RWPE2 (cell line): ENCODE measurements around the gene ABCB9.

ENCODE experiments used
- ATAC-seq: fragments of 200-7000 bp; cut with Tn5 transposase; 3 replicates; pipeline ENCODE4 v1.9.1; 2021; ENCODE audit warnings: low read depth
- DNase-seq: peaks from one replicate; pipeline ENCODE4 v3.0.0-alpha.2; 2020; ENCODE audit warnings: low spot score
- H3K27ac ChIP-seq: fragments of 450-650 bp; 2 replicates; pipeline ENCODE4 v1.5.1; 2017; ENCODE audit warnings: mild to moderate bottlenecking; ENCODE audit not compliant: poor library complexity, severe bottlenecking
- H3K27me3 ChIP-seq: fragments of 250-450 bp; sonication (Bioruptor Pico); 2 replicates; pipeline ENCODE4 v1.5.1; 2021; ENCODE audit warnings: mild to moderate bottlenecking, moderate library complexity; ENCODE audit not compliant: insufficient read depth, poor library complexity, severe bottlenecking
- H3K36me3 ChIP-seq: fragments of 250-450 bp; sonication (Bioruptor Pico); 2 replicates; pipeline ENCODE4 v1.5.1; 2020; ENCODE audit warnings: low read depth, mild to moderate bottlenecking, moderate library complexity
- H3K4me1 ChIP-seq: fragments of 250-450 bp; sonication (Bioruptor Pico); 2 replicates; pipeline ENCODE4 v1.5.1; 2021; ENCODE audit warnings: mild to moderate bottlenecking, moderate library complexity; ENCODE audit not compliant: insufficient read depth, poor library complexity, severe bottlenecking
- H3K4me3 ChIP-seq: fragments of 250-450 bp; sonication (Bioruptor Pico); 2 replicates; pipeline ENCODE4 v1.5.1; 2021; ENCODE audit warnings: mild to moderate bottlenecking, moderate library complexity; ENCODE audit not compliant: severe bottlenecking
- H3K9me3 ChIP-seq: fragments of 250-450 bp; sonication (Bioruptor Pico); 2 replicates; pipeline ENCODE4 v1.5.1; 2021; ENCODE audit warnings: mild to moderate bottlenecking, moderate library complexity; ENCODE audit not compliant: severe bottlenecking
- TF ChIP-seq, protein P1 (sequence below): fragments of 450-650 bp; IDR thresholded peaks from one replicate; pipeline ENCODE4 v1.5.1; 2017; ENCODE audit warnings: mild to moderate bottlenecking, moderate library complexity; ENCODE audit not compliant: poor library complexity, severe bottlenecking

The ABCB9 gene

DNA sequence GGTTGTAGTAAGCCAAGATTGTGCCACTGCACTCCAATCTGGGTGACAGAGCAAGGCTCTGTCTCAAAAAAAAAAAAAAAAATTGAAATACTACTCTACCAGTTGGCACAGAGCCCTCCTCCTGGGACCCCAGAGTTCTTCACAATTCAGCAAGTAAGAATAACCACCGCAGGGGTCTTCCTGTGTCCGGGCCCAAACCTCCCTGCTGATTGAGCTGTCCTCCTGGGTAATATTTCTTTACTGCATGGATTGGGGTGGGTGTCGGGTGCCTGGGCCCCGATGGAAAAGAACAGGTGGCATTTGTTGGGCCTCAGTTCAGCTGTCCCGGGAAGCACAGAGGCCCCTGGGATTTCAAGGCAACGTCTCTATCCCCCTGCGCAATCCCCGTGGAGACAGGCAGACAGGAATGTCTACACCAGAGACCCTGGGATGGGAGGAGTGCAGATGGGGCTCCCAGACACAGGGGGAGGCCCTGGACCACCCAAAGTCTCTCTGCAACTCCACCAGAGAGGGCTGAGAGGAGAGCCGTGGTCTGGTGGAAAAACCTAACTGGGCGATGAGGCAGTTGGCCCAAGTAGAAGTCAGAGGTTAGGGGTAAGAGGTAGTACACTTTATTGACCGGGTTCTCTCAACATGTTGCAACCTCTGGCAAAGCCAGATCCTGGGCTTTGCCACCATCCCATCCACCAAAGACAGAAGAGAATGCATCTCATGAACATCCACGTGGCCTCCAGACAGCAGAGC lies 37.7 kb downstream of the ABCB9 start:
- Histone ChIP-seq H3K27ac (no peak overlapping the region), H3K36me3 (peaks cover 3% of the 10 kb centered on the region; the same call in 1 of the 2 replicates), H3K9me3 (no peaks in the 10 kb centered on the region), H3K27me3 (no peaks in the 10 kb centered on the region), H3K4me3 (no peak overlapping the region), H3K4me1 (no peaks in the 10 kb centered on the region)
- DNase-seq = no peak
- TF ChIP-seq, protein P1, sequence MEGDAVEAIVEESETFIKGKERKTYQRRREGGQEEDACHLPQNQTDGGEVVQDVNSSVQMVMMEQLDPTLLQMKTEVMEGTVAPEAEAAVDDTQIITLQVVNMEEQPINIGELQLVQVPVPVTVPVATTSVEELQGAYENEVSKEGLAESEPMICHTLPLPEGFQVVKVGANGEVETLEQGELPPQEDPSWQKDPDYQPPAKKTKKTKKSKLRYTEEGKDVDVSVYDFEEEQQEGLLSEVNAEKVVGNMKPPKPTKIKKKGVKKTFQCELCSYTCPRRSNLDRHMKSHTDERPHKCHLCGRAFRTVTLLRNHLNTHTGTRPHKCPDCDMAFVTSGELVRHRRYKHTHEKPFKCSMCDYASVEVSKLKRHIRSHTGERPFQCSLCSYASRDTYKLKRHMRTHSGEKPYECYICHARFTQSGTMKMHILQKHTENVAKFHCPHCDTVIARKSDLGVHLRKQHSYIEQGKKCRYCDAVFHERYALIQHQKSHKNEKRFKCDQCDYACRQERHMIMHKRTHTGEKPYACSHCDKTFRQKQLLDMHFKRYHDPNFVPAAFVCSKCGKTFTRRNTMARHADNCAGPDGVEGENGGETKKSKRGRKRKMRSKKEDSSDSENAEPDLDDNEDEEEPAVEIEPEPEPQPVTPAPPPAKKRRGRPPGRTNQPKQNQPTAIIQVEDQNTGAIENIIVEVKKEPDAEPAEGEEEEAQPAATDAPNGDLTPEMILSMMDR = no peak
- ATAC-seq = no peak

DNA sequence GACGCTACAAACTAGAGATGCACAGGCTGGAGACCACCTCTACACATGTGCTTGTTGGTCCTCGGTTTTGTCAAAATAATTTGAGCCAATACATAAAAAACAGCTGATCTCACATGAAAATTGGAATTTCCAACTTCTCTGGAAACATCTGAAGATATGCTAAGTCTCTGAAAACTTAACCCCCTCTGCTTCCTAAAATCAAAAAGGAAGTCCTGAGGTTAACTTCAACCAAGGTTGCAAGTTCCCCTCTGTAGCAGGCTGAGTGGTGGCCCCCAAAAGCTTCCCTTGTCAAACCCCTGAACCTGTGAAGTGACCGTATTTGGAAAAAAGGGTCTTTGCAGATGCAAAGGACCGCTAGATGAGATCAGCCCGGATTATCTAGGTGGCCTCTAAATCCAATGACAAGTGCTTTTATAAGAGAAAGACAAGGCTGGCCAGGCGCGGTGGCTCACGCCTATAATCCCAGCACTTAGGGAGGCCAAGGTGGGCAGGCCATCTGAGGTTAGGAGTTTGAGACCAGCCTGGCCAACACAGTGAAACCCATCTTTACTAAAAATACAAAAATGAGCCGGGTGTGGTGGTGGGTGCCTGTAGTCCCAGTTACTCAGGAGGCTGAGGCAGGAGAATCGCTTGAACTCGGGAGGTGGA lies 38.4 kb downstream of the ABCB9 start:
- TF ChIP-seq, protein P1 = no peak
- Histone ChIP-seq H3K27me3 (no peaks in the 10 kb centered on the region), H3K27ac (no peak overlapping the region), H3K9me3 (no peaks in the 10 kb centered on the region), H3K4me1 (no peaks in the 10 kb centered on the region), H3K36me3 (peaks cover 3% of the 10 kb centered on the region; the same call in 1 of the 2 replicates), H3K4me3 (no peak overlapping the region)
- ATAC-seq (no peak), DNase-seq (no peak)

DNA sequence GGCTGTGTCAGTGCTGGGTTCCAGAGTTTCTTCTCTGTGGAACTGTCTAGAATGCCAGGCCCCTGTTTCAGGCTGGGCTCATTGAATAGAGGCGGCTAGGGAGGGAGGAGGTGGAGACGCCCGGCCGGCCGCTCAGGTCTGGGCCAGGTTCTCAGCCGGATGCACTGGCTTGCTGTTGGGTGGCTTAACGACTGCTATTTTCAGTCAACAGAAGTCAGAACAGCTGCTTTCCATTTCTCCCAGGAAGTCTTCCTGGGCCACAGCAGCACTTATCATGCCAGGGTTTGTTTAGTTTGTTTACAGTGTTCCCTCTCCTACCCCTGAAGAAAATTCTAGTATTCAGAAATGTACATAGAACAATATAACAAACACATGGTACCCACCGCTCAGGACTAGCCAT lies 44.3 kb downstream of the ABCB9 start:
- TF ChIP-seq, protein P1 = no peak
- ATAC-seq = no peak
- no peaks in the 10 kb centered on the region for H3K27me3 ChIP-seq
- no peaks in the 10 kb centered on the region for H3K36me3 ChIP-seq
- no peak for DNase-seq
- H3K4me1 ChIP-seq = peaks cover 20% of the 10 kb centered on the region
- no peak overlapping the region for H3K27ac ChIP-seq
- no peaks in the 10 kb centered on the region for H3K9me3 ChIP-seq
- no peak overlapping the region for H3K4me3 ChIP-seq

DNA sequence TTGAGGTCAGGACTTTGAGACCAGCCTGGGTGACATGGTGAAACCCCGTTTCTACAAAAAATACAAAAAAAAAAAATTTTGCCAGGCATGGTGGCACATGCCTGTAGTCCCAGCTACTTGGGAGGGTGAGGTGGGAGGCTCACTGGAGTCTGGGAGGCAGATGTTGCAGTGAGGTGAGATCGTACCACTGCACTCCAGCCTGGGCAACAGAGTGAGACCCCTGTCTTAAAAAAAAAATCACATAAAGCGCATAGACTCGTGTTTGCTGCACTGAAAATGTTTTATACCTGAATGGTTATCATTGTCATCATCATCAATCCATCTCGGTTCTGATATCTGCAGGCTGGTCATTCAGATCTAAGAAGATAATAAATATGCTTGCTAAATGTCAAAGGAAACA lies 45.6 kb downstream of the ABCB9 start:
- H3K4me3 ChIP-seq = no peak overlapping the region
- H3K9me3 ChIP-seq = no peaks in the 10 kb centered on the region
- peak overlapping the region; percentile 87 for H3K27ac ChIP-seq
- ATAC-seq = no peak
- H3K4me1 ChIP-seq = peaks cover 28% of the 10 kb centered on the region
- TF ChIP-seq, protein P1 = no peak
- H3K36me3 ChIP-seq = no peaks in the 10 kb centered on the region
- no peaks in the 10 kb centered on the region for H3K27me3 ChIP-seq
- no peak for DNase-seq

DNA sequence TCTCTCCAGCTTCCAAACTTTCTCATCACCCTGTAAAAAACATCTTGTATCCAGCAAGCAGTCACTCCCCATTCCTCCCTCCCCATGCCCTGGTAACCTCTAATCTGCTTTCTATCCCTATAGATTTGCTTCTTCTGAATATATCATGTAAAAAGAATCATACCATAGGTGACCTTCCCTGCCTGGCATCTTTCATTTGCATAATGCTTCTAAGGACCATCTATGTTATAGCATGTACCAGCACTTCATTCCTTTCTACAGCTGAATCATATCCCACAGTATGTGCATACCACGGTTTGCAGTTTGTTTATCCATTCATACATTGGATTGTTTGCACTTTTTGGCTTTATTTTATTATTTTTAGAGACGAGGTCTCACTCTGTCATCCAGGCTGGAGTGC lies 47.4 kb downstream of the ABCB9 start:
- Histone ChIP-seq H3K27ac (peak overlapping the region; percentile 87), H3K4me1 (peaks cover 28% of the 10 kb centered on the region), H3K4me3 (no peak overlapping the region), H3K27me3 (no peaks in the 10 kb centered on the region), H3K36me3 (no peaks in the 10 kb centered on the region), H3K9me3 (no peaks in the 10 kb centered on the region)
- TF ChIP-seq, protein P1 = no peak
- DNase-seq (no peak), ATAC-seq (peak; percentile 38; the same call in 2 of the 3 replicates)
